Measurements from ENCODE around the gene FAS. TPM values are rescaled to one million over a fixed set of nuclear protein-coding genes. Genes with fewer than 3 reads are reported as not detected.

The FAS gene
- total RNA-seq, 1 donor from 2014 or later = 22.5 TPM

DNA sequence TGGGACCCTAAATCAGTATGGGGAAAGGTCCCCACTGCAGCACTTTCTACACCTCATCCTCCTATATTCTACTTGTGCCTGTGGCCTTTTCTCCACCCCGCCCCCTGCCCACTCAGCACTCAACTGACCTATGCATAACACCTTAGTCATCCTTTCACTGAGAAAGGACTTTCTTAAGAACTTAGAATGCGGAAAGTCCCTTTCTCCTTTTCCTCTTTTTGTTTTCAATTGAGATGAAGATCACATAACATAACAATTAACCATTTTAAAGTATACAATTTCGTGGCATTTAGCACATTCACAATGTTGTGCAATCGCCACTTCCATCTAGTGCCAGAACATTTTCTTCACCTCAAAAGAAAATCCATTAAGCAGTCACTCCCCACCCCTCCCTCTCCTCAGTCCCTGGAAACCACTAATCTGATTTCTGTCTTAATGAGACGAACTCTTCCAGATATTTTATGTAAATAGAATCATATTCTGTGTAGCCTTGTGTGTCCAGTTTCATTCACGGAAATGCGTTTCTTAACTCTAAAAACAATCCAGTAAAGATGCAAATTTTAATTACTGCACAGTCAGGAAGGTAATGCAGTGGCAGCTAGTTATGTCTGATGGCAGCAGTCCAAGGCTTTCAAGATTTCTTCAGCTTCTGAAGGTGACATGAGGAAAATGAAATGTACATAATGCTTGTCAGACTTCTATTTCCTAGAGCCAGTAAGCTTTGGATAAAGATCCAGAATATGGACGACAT is 41.7 kb downstream of the FAS start:
- Mint-ChIP-seq H3K36me3 (ENCODE audit: low read depth) (no peaks in the 10 kb centered on the region), H3K4me3 (ENCODE audit: low read depth) (peak overlapping the region; percentile 47), H3K4me1 (ENCODE audit: low read depth) (peaks cover 38% of the 10 kb centered on the region), H3K27me3 (ENCODE audit: low read depth) (no peaks in the 10 kb centered on the region), H3K9me3 (no peaks in the 10 kb centered on the region), H3K27ac (peak overlapping the region; percentile 50)
- DNase-seq (ENCODE audit: low spot score) = no peak
- intact Hi-C loops (cut with micrococcal nuclease) = loop anchor here (1.0 to 5.0 kb wide), 7 partner anchors 29 to 131 kb away; partner anchors contain the start of gene FAS

DNA sequence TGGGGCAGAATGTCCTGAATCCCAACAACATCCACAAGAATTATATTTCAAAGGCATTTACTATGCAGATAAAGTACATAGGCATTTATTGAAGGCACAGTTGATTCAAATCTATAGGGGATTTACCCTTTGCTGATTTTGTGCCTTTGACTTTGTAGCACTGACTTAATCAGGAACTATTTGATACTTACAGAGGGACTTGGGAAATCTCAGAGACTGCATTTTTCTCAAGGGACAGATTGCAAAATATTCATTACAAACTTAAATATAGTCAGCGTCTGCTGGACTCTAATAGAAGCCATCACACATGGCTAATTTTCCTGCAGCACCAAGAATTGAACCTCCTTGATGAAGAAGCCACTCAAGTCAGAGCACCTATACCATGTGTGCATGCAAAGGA is 44.9 kb downstream of the FAS start:
- intact Hi-C loops (cut with micrococcal nuclease) = no loop called here
- H3K36me3 Mint-ChIP-seq (ENCODE audit: low read depth) = no peaks in the 10 kb centered on the region
- DNase-seq (ENCODE audit: low spot score) = no peak
- H3K27ac Mint-ChIP-seq = no peak overlapping the region
- H3K4me3 Mint-ChIP-seq (ENCODE audit: low read depth) = no peak overlapping the region
- H3K9me3 Mint-ChIP-seq = no peaks in the 10 kb centered on the region
- H3K4me1 Mint-ChIP-seq (ENCODE audit: low read depth) = peaks cover 30% of the 10 kb centered on the region
- H3K27me3 Mint-ChIP-seq (ENCODE audit: low read depth) = peaks cover 7% of the 10 kb centered on the region

GRCh38 chr10:89037096-89037495 is 46.5 kb downstream of the FAS start:
- Mint-ChIP-seq H3K4me3 (ENCODE audit: low read depth) (no peak overlapping the region), H3K27me3 (ENCODE audit: low read depth) (peaks cover 7% of the 10 kb centered on the region), H3K4me1 (ENCODE audit: low read depth) (peaks cover 15% of the 10 kb centered on the region), H3K36me3 (ENCODE audit: low read depth) (no peaks in the 10 kb centered on the region), H3K27ac (no peak overlapping the region), H3K9me3 (no peaks in the 10 kb centered on the region)
- no peak for DNase-seq (ENCODE audit: low spot score)
- intact Hi-C loops (cut with micrococcal nuclease) = no loop called here

- DNase-seq (ENCODE audit: low spot score) = no peak
- H3K9me3 Mint-ChIP-seq = no peaks in the 10 kb centered on the region
- H3K4me1 Mint-ChIP-seq (ENCODE audit: low read depth) = peaks cover 3% of the 10 kb centered on the region
- intact Hi-C loops (cut with micrococcal nuclease) = no loop called here
- peaks cover 8% of the 10 kb centered on the region for H3K27me3 Mint-ChIP-seq (ENCODE audit: low read depth)
- H3K27ac Mint-ChIP-seq = no peak overlapping the region
- no peak overlapping the region for H3K4me3 Mint-ChIP-seq (ENCODE audit: low read depth)
- H3K36me3 Mint-ChIP-seq (ENCODE audit: low read depth) = no peaks in the 10 kb centered on the region
These were observed 52.0 kb downstream of the FAS start for GRCh38 chr10:89042562-89042961.

DNA sequence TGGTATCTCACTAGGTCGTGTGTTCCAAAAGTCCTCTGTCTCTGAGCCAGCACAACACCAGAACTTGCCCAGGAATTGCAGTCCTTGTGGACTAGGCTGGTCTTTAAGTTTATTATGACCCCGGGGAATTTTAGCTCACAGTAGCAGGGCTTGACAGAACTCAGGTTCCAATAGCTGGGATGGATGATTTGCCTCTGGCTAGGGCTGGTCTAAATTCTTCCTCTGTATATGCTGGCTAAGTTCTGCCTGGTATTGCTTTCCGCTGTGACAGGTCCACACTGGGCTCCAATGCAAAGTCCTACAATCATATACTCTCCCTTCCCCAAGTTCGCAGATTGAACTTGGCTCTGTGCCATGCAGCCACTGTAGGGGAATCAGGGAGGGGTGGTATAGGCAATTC is 52.5 kb downstream of the FAS start:
- peaks cover 8% of the 10 kb centered on the region for H3K27me3 Mint-ChIP-seq (ENCODE audit: low read depth)
- no peak for DNase-seq (ENCODE audit: low spot score)
- no peaks in the 10 kb centered on the region for H3K9me3 Mint-ChIP-seq
- intact Hi-C loops (cut with micrococcal nuclease) = no loop called here
- no peaks in the 10 kb centered on the region for H3K36me3 Mint-ChIP-seq (ENCODE audit: low read depth)
- no peak overlapping the region for H3K4me3 Mint-ChIP-seq (ENCODE audit: low read depth)
- H3K27ac Mint-ChIP-seq = no peak overlapping the region
- peaks cover 3% of the 10 kb centered on the region for H3K4me1 Mint-ChIP-seq (ENCODE audit: low read depth)

DNA sequence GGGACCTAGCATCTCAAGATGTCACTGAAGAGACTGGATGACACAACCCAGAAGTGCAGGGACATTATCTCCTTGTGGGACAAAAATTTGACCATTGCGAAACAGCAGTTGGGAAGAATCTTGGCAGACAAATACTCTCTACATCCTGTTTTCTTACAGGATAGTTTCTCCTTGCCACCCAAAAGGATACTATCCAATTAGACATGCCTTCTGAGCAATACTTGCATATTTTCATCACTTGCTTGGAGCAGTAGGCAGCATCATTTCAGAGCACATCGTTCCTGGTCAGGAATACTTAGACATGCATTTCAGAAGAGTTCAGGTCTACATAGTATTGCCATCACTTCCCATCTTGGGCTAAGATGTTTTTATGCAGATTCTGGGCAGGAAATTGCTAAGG is 56.8 kb downstream of the FAS start:
- H3K4me3 Mint-ChIP-seq (ENCODE audit: low read depth) = no peak overlapping the region
- DNase-seq (ENCODE audit: low spot score) = no peak
- H3K4me1 Mint-ChIP-seq (ENCODE audit: low read depth) = peaks cover 3% of the 10 kb centered on the region
- H3K9me3 Mint-ChIP-seq = no peaks in the 10 kb centered on the region
- H3K27me3 Mint-ChIP-seq (ENCODE audit: low read depth) = peaks cover 3% of the 10 kb centered on the region
- intact Hi-C loops (cut with micrococcal nuclease) = no loop called here
- no peaks in the 10 kb centered on the region for H3K36me3 Mint-ChIP-seq (ENCODE audit: low read depth)
- no peak overlapping the region for H3K27ac Mint-ChIP-seq

GRCh38 chr10:89051593-89051992 is 61.0 kb downstream of the FAS start:
- no peak for DNase-seq (ENCODE audit: low spot score)
- intact Hi-C loops (cut with micrococcal nuclease) = no loop called here

GRCh38 chr10:89053555-89053954 is 63.0 kb downstream of the FAS start:
- intact Hi-C loops (cut with micrococcal nuclease) = no loop called here
- Mint-ChIP-seq H3K4me1 (ENCODE audit: low read depth) (no peaks in the 10 kb centered on the region), H3K27me3 (ENCODE audit: low read depth) (no peaks in the 10 kb centered on the region)

More at GRCh38 chr10:89051593-89051992, 61.0 kb downstream of the FAS start:
- Mint-ChIP-seq H3K27ac (no peak overlapping the region), H3K4me3 (ENCODE audit: low read depth) (no peak overlapping the region), H3K4me1 (ENCODE audit: low read depth) (no peaks in the 10 kb centered on the region), H3K27me3 (ENCODE audit: low read depth) (no peaks in the 10 kb centered on the region), H3K36me3 (ENCODE audit: low read depth) (no peaks in the 10 kb centered on the region), H3K9me3 (no peaks in the 10 kb centered on the region)

GRCh38 chr10:89055159-89055558 is 64.6 kb downstream of the FAS start:
- Mint-ChIP-seq H3K4me1 (ENCODE audit: low read depth) (no peaks in the 10 kb centered on the region), H3K9me3 (no peaks in the 10 kb centered on the region), H3K36me3 (ENCODE audit: low read depth) (no peaks in the 10 kb centered on the region), H3K4me3 (ENCODE audit: low read depth) (no peak overlapping the region), H3K27ac (no peak overlapping the region), H3K27me3 (ENCODE audit: low read depth) (no peaks in the 10 kb centered on the region)
- no peak for DNase-seq (ENCODE audit: low spot score)
- intact Hi-C loops (cut with micrococcal nuclease) = no loop called here

More at GRCh38 chr10:89053555-89053954, 63.0 kb downstream of the FAS start:
- Mint-ChIP-seq H3K4me3 (ENCODE audit: low read depth) (no peak overlapping the region), H3K36me3 (ENCODE audit: low read depth) (no peaks in the 10 kb centered on the region), H3K27ac (no peak overlapping the region), H3K9me3 (no peaks in the 10 kb centered on the region)
- no peak for DNase-seq (ENCODE audit: low spot score)

- no peak for DNase-seq (ENCODE audit: low spot score)
- H3K36me3 Mint-ChIP-seq (ENCODE audit: low read depth) = no peaks in the 10 kb centered on the region
- H3K27ac Mint-ChIP-seq = no peak overlapping the region
- H3K4me1 Mint-ChIP-seq (ENCODE audit: low read depth) = no peaks in the 10 kb centered on the region
- intact Hi-C loops (cut with micrococcal nuclease) = no loop called here
- no peak overlapping the region for H3K4me3 Mint-ChIP-seq (ENCODE audit: low read depth)
- peaks cover 35% of the 10 kb centered on the region for H3K27me3 Mint-ChIP-seq (ENCODE audit: low read depth)
- no peaks in the 10 kb centered on the region for H3K9me3 Mint-ChIP-seq
These were observed 72.3 kb downstream of the FAS start for GRCh38 chr10:89062861-89063260.

DNA sequence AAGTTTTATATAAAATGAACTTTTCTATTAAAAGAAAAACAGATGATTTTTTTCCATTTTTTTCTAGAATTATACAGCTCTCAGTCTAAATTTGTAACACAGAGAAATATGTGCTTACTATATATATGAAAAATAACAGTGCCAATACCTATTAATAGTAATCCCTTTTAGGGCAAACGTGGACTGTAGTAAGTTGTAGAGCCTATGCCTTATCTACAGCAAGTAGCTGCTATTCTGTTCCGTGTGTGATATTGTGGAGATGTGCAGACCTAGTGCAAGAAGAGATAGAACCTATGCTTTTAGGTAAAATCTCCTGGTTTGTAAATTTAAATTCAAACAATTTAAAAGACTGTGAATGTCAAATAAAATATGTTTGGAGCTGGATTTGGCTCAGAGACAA is 72.9 kb downstream of the FAS start:
- no peaks in the 10 kb centered on the region for H3K36me3 Mint-ChIP-seq (ENCODE audit: low read depth)
- H3K4me1 Mint-ChIP-seq (ENCODE audit: low read depth) = no peaks in the 10 kb centered on the region
- no peak for DNase-seq (ENCODE audit: low spot score)
- H3K9me3 Mint-ChIP-seq = no peaks in the 10 kb centered on the region
- H3K27ac Mint-ChIP-seq = no peak overlapping the region
- peaks cover 40% of the 10 kb centered on the region for H3K27me3 Mint-ChIP-seq (ENCODE audit: low read depth)
- intact Hi-C loops (cut with micrococcal nuclease) = no loop called here
- no peak overlapping the region for H3K4me3 Mint-ChIP-seq (ENCODE audit: low read depth)

GRCh38 chr10:89064748-89065147 is 74.2 kb downstream of the FAS start:
- DNase-seq (ENCODE audit: low spot score) = no peak
- Mint-ChIP-seq H3K4me3 (ENCODE audit: low read depth) (no peak overlapping the region), H3K36me3 (ENCODE audit: low read depth) (no peaks in the 10 kb centered on the region), H3K9me3 (no peaks in the 10 kb centered on the region), H3K4me1 (ENCODE audit: low read depth) (no peaks in the 10 kb centered on the region), H3K27me3 (ENCODE audit: low read depth) (peaks cover 48% of the 10 kb centered on the region), H3K27ac (no peak overlapping the region)
- intact Hi-C loops (cut with micrococcal nuclease) = no loop called here
